GM12864 (cell line): ENCODE data around the gene STUM.

Experiments
- DNase-seq: peaks from one replicate; pipeline ENCODE4 v3.0.0-alpha.2; 2011; ENCODE audit warnings: low read depth
- H3K4me3 ChIP-seq: 2 replicates; pipeline ENCODE4 v1.5.1; 2011; ENCODE audit warnings: mild to moderate bottlenecking, low read depth, low read length, control low read depth
- CTCF ChIP-seq: IDR thresholded peaks from 2 replicates; pipeline ENCODE4 v1.5.1; 2011; ENCODE audit warnings: low read depth, mild to moderate bottlenecking, moderate library complexity, low read length, control low read depth, inconsistent platforms; ENCODE audit errors: missing control alignments

The STUM gene

GRCh38 chr1:226518375-226518774, 30.2 kb upstream of the STUM start:
- DNase-seq = no peak
- no peak for TF ChIP-seq CTCF
- no peak overlapping the region for H3K4me3 ChIP-seq

- DNase-seq = no peak
- no peak overlapping the region for H3K4me3 ChIP-seq
- TF ChIP-seq CTCF = no peak
These were observed 29.4 kb upstream of the STUM start for GRCh38 chr1:226519135-226519534.

GRCh38 chr1:226519716-226520598, 28.6 kb upstream of the STUM start:
- no peak for DNase-seq
- TF ChIP-seq CTCF = no peak
- no peak overlapping the region for H3K4me3 ChIP-seq

- no peak for DNase-seq
- no peak overlapping the region for H3K4me3 ChIP-seq
- TF ChIP-seq CTCF = no peak
These were observed 27.8 kb upstream of the STUM start for GRCh38 chr1:226520640-226521355.

GRCh38 chr1:226523646-226524406, 24.7 kb upstream of the STUM start:
- no peak for DNase-seq
- TF ChIP-seq CTCF = no peak
- H3K4me3 ChIP-seq = no peak overlapping the region

GRCh38 chr1:226524547-226524946, 24.0 kb upstream of the STUM start:
- no peak for DNase-seq
- TF ChIP-seq CTCF = no peak

More at GRCh38 chr1:226524547-226524946, 24.0 kb upstream of the STUM start:
- no peak overlapping the region for H3K4me3 ChIP-seq
